ENCODE data around the gene VAT1L.
"Not testable (repeated sequence)": the region's sequence is repeated elsewhere in the genome, so short reads cannot be mapped to it uniquely, and the experiment has no call there.

VAT1L gene

DNA sequence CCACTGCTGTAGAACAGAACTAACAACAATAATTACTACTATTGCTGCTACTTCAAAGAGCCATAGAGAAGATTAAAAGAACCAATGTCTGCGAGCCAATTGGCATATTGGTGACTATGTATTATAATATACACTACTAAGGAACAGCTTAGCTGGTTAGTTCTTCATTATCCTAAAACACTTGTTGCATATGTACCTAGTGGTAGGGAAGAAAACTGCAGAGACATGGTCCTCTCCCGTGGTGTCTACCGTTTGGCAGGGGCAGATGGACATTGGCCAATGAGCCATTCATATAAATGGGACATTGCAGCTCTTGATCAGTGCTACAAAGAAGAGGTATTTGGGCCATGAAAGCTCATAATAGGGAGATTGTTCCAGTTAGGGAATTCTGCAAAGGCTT, 187.6 kb downstream of the VAT1L start:
- DNase-seq (ENCODE audit: low read depth in 2 of 2), result no peak
- H3K4me3 ChIP-seq (replicated peaks in 1 of 2; ENCODE audit: low read depth in 2 of 2, low read length in 2 of 2), result no peak overlapping the region
- TF ChIP-seq, protein P1, sequence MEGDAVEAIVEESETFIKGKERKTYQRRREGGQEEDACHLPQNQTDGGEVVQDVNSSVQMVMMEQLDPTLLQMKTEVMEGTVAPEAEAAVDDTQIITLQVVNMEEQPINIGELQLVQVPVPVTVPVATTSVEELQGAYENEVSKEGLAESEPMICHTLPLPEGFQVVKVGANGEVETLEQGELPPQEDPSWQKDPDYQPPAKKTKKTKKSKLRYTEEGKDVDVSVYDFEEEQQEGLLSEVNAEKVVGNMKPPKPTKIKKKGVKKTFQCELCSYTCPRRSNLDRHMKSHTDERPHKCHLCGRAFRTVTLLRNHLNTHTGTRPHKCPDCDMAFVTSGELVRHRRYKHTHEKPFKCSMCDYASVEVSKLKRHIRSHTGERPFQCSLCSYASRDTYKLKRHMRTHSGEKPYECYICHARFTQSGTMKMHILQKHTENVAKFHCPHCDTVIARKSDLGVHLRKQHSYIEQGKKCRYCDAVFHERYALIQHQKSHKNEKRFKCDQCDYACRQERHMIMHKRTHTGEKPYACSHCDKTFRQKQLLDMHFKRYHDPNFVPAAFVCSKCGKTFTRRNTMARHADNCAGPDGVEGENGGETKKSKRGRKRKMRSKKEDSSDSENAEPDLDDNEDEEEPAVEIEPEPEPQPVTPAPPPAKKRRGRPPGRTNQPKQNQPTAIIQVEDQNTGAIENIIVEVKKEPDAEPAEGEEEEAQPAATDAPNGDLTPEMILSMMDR (IDR thresholded peaks at IDR 0.05; ENCODE audit: low read depth, low read length), result no peak

DNA sequence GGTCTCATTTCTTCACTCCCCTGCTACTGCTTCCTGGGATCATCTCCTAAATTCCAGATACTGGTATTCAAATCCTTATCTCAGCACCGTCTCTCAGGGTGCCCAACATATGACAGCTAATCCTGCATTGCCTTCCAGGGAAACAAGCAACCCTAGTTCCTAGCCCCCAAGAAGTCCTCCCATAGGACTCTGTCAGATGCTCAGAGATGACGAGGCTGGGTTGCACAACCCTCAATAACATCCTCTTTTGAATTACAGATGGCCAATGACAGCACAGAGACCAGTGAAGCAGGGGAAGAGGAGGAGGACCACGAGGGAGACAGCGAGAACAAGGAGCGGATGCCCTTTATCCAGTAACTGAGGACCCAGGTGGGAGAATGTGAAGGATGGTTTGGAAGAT, 189.0 kb downstream of the VAT1L start:
- TF ChIP-seq, protein P1 (IDR thresholded peaks at IDR 0.05; ENCODE audit: low read depth, low read length), result no peak
- no peak overlapping the region for H3K4me3 ChIP-seq (replicated peaks in 1 of 2; ENCODE audit: low read depth in 2 of 2, low read length in 2 of 2)
- DNase-seq (ENCODE audit: low read depth in 2 of 2), result no peak

DNA sequence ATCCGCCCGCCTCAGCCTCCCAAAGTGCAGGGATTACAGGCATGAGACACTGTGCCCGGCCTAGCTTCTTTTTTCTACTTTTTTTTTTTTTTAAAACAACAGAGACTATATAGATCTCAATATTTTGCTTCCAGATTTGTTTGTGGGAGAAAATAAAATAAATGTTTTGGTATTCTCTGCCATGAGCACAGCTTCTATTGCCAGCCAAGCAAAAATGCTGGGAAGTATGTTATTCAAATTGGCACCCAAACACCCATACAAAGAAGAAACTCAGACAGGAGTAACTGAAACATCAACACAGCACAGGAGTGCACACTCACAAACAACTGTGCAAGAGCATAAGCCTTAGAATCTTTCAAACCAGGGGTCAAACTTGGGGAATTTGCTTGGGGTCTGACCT, 196.7 kb downstream of the VAT1L start:
- DNase-seq (ENCODE audit: low read depth in 2 of 2), result no peak
- TF ChIP-seq, protein P1 (IDR thresholded peaks at IDR 0.05; ENCODE audit: low read depth, low read length), result no peak
- no peak overlapping the region for H3K4me3 ChIP-seq (replicated peaks in 1 of 2; ENCODE audit: low read depth in 2 of 2, low read length in 2 of 2)

DNA sequence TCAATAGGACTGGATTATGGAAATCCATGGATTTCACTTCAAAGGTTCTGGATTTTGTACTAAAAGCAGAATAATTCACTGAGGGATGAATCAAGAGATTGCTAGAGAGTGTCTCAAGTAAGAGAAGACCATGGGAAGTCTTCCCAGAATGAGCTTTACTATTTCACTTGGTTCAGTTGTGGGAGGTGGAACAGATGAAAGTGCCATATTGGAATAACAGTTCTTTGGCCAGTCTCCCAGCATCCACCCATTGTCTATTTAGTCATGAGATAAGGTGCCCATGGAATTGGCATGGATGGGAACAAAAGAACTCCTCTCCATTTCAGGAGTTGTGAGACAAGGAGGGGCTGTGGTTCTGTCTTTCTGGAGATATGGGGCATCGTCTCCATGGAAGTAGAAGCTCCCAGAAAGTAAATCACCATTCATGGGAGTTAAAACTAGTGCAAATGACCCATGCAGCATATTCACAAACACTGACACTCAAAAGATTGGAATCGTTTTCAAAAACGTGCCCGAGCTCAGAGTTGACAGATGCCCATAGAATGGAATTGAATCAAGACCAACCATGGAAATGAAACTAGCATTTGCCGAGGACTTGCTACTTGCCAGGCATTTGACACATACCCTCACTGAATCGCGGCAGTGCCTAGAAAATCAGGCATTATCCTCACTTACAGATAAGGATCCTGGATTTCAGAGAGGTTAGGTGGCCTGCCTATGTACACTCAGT, 197.8 kb downstream of the VAT1L start:
- no peak for DNase-seq (ENCODE audit: low read depth in 2 of 2)
- no peak overlapping the region for H3K4me3 ChIP-seq (replicated peaks in 1 of 2; ENCODE audit: low read depth in 2 of 2, low read length in 2 of 2)

DNA sequence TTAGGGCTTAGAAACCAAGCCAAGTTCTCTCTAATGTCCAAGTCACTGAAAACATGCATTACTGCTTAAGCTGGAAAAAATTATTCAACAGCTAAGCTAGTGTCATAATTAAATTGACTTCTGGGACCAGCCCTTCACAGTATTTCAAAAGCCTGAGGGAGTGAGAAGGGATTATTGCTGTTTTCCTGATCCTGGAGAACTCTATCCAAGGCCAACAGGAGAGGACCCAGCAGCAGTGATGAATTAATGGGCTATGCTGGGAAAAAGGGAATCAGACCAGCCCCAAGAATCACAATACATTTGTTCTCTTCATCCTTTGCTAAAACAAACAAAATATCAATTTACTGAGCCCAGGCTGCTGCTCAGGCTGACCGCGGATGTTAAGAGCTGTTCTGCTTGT, 199.4 kb downstream of the VAT1L start:
- TF ChIP-seq, protein P1 (IDR thresholded peaks at IDR 0.05; ENCODE audit: low read depth, low read length), result no peak
- DNase-seq (ENCODE audit: low read depth in 2 of 2), result no peak
- H3K4me3 ChIP-seq (replicated peaks in 1 of 2; ENCODE audit: low read depth in 2 of 2, low read length in 2 of 2), result no peak overlapping the region

More for the DNA sequence above, 197.8 kb downstream of the VAT1L start:
- TF ChIP-seq, protein P1 (IDR thresholded peaks at IDR 0.05; ENCODE audit: low read depth, low read length), result no peak

DNA sequence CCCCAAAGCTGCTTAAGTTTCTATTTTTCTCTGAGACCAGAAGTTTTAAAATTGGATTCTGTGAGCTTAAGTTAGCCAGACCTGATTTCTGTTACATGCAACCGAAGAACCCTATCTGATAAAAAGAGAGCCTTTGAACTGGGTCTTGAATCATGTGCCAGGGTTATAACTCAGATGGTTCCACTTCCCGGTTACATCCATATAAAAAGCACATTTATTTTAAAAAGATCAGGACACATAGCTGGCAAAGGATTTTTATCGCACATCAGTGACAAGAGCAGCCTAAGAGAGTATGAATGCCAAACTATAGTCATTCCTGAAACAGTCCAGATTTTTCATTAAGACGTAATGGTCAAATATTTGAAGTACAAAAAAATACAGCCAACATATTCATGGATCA, 201.5 kb downstream of the VAT1L start:
- no peak for DNase-seq (ENCODE audit: low read depth in 2 of 2)
- H3K4me3 ChIP-seq (replicated peaks in 1 of 2; ENCODE audit: low read depth in 2 of 2, low read length in 2 of 2), result no peak overlapping the region
- TF ChIP-seq, protein P1 (IDR thresholded peaks at IDR 0.05; ENCODE audit: low read depth, low read length), result no peak

DNA sequence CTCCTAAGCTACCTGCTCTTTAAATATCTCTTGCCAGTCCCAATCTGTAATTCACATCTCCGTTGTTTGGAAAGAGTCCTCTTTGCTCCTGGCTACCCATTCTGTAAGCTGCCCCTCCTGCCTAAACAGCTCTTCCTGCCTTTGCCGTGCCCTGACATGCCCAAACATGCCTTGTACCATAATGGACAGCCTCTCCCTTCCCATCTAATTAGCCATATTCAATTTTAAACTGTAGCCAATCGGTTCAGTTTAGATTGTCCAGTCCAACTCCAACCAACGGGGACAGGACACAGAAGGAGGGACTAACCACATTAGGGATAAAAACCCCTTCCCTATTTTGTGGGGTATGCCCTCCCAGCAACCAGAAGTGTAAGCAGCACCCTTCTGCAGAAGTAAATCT, 203.3 kb downstream of the VAT1L start:
- no peak for DNase-seq (ENCODE audit: low read depth in 2 of 2)
- TF ChIP-seq, protein P1 (IDR thresholded peaks at IDR 0.05; ENCODE audit: low read depth, low read length), result no peak
- H3K4me3 ChIP-seq (replicated peaks in 1 of 2; ENCODE audit: low read depth in 2 of 2, low read length in 2 of 2), result no peak overlapping the region

DNA sequence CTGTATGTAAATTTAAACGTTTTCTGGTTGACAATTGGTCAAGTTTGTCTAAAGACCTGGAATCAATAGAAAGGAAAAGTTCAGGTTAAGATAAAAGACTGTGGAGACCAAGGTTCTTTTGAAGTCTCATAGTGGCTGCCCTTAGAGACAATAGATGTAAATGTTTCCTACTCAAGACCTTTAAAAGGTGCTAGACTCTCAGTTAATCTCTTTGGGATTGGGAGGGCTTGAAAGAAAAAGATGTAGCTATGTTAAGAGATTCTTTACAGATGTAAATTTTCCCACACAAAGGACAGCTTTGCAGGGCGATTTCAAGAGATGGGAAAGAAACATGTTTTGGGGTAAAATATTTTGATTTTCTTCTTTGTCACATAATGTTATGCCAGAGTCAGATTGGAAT, 204.0 kb downstream of the VAT1L start:
- H3K4me3 ChIP-seq (replicated peaks in 1 of 2; ENCODE audit: low read depth in 2 of 2, low read length in 2 of 2); DNase-seq (ENCODE audit: low read depth in 2 of 2): not testable (repeated sequence)

All from cardiac fibroblast (primary cell).